NCI-H226 (cell line): ENCODE measurements around the gene PAPPA2.
"Not testable (repeated sequence)": the region's sequence is repeated elsewhere in the genome, so short reads cannot be mapped to it uniquely, and the experiment has no call there.

Source experiments
- DNase-seq: peaks from one replicate; pipeline ENCODE4 v3.0.0-alpha.2; 2015

The PAPPA2 gene

DNA sequence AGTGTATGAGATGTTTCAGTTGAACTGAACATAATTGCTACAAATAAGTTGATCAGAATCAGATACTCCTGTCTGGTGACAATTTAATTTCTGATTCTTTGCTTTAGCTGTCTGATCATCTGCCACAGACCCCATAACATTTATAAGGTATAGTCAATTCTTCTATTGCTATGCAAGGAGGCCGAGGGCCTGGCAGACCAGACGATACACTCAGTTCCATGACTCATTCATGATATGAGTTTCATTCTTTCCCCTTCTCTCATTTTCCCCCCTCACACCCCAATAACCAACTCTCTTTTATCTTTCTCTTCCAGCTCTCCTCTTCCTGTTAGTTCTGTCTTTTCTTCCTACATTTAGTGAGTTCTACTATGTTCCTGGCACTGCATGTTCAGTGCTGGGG is 236.8 kb downstream of the PAPPA2 start:
- DNase-seq = no peak

GRCh38 chr1:176701151-176701866 is 238.3 kb downstream of the PAPPA2 start:
- DNase-seq = no peak

DNA sequence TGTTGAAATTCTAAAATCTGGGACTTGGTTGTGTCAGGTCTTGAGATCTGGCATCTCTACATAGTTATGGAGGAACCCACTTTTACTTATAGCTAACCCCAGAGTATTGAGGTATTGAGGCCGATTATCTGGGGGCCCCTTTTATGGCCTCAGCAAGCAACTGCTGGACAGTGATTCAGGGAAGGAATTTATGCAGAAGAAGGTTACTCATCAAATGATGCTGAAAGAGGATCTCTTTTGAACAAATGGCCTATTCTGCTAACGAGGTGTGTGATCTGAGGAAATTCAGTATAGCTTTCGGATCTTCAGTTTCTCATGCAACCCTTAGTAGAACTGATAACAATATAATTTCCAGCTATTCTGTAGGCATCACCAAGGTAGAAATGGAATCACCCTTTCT is 239.9 kb downstream of the PAPPA2 start:
- no peak for DNase-seq

- no peak for DNase-seq
Observed at GRCh38 chr1:176705585-176705984, 242.6 kb downstream of the PAPPA2 start.

DNA sequence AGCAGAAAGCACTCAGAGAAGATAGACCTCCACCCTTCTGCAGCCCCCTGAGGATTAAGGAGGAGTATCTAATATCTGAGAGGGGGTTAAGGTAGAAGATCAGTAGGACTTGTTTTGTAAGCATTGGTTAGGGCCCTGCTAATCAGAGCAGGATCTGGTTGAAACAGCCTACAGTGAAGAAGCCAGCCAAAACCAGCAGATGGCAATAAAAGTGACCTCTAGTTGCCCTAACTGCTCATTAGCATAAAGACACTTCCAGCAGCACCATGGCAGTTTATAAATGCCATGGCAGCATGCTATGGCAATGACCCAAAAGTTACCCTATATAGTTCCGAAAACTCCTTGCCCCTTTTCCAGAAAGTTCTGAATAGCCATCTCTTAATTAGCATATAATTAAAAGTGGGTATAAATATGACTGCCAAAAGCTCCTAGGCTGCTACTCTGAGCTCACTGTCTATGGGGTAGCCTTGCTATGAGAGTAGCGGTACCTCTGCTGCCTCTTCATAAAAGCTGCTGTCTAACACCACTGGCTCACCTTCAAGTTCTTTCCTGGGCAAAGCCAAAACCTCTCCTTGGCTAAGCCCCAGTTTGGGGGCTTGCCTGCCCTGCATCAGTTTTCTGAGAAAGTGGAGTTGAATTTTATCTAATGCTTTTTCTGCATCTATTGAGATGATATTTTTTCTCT is 254.2 kb downstream of the PAPPA2 start:
- DNase-seq = no peak

DNA sequence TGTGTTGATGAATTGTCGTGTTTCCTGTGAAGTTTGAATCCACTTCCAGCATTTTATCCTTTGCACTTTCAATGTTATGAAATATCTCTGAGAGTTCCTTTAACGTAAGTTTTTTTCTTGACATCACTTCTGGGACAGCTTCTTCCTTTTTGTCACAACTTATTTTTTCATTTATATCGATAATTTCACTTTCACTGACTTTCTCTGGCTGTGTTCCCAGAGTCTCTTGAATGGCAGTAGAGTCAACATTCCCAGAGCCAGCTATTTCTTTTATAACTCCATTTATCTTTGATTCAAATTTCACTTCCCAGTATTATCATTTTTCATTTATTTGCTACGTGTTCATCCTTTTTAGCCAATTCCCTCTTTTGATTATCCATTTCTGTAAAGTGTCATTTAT is 256.5 kb downstream of the PAPPA2 start:
- no peak for DNase-seq

DNA sequence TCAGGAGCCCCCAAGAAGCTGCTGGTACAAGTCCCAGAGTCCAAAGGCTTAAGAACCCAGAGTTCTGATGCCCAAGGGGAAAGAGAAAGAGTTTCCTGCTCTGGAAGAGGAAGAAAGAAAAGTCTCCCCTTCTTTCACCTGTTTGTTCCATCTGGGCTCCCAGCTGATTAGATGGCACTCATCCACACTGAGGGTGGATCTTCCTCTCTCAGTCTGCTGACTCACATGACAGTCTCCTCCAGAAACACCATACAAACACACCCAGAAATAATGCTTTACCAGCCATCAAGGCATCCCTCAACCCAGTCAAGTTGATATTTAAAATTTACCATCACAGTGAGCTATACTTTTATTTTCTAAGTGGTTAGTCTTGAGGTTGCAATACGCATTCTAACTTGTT is 257.9 kb downstream of the PAPPA2 start:
- DNase-seq = no peak

GRCh38 chr1:176733661-176734060 is 270.7 kb downstream of the PAPPA2 start:
- no peak for DNase-seq

DNA sequence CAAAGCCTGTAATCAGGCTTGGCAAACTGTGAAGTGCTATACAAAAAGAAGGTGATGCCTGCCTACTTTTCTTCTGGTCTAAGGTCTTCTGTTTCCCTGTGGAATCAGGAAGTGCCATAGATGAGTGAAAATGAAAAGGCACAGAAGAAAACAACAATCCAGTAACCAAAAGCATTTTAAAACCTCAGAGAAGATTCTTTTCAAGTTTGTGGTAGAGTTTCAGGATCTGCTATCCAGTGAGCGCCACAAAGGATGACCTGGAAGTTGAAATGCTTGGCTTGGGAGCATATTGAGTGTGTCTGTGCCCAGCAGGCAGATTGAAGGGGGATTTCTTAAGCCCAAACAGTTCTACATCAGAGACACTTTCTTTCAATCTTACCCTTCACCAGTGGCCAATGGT is 272.2 kb downstream of the PAPPA2 start:
- DNase-seq = no peak

- no peak for DNase-seq
Observed at GRCh38 chr1:176736015-176736414, 273.0 kb downstream of the PAPPA2 start.

GRCh38 chr1:176741181-176741580 is 278.2 kb downstream of the PAPPA2 start:
- no peak for DNase-seq

DNA sequence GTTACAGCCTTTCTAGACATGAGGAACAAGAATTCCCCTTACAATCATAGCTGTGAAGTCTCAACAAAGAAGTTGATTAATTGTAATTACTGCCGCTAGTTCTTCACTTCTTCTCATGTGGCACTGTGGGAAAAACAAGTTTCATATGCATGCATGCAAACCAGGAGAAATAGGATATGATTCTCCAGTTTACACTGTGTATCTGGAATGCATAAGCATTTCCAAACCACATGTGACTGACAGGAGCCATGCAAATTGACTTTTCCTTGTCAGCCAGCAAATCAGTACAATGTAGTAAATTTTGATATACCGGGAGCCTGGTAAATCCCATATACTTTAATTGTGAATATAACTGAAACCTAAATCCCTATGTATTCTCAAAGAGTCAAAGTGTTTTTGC is 279.3 kb downstream of the PAPPA2 start:
- no peak for DNase-seq

DNA sequence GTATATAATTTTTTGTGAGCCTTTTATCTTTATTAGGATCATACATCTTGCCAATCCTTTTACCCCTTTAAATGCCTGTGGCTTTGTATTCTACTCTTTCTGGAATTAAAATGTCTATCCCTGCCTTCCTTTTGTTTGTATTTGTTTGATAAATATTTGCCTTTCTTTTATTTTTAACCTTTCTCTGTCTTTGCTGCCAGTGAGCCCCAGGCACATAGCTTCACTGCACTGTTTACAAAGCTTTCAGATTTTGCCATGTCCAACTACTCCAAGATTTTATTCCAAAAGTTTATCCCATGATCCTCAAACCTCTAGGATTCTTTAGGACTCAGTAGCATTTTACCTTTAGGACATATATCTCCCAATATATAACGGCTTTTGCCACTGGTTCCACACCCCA is 281.2 kb downstream of the PAPPA2 start:
- DNase-seq = no peak

DNA sequence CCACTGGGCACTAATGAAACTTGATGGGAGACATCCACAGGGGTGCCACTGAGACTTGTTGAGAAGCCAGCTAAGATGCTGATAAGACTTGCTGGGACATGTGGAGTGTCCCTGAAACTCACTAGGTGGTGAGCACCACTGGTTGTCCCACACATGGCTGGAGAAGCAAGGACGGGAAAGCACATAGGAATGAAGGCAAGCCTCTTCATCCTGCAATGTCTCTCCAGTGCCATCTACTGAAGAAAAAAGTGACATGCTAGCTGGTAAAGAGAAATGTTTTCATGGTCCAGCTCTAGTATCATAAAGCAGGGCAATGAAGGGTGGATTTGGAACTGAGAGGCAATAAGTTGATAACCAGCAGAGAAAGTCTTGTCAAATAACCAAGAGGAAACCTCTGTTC is 283.0 kb downstream of the PAPPA2 start:
- DNase-seq = no peak

DNA sequence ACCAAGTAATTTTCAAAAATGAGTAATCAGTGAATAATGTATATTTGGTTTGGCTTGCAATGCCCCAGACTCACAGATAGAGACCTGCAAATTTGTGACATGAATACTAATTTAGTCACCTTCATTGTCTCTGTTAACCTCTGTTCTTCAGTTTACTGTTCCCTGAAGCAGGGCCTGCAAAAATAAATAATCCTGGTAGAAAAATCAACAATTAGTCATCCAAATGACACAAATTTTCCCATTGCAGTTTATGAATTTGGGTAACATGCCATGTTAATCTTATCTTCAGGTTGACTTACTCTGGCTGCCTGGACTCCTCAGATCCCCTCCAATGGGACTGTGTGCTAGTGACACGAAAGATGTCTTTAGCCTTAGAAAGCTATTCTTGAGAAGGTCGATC is 289.5 kb downstream of the PAPPA2 start:
- no peak for DNase-seq

GRCh38 chr1:176754676-176755075 is 291.7 kb downstream of the PAPPA2 start:
- no peak for DNase-seq

- DNase-seq = not testable (repeated sequence)
Observed at GRCh38 chr1:176756817-176757216, 293.8 kb downstream of the PAPPA2 start.

DNA sequence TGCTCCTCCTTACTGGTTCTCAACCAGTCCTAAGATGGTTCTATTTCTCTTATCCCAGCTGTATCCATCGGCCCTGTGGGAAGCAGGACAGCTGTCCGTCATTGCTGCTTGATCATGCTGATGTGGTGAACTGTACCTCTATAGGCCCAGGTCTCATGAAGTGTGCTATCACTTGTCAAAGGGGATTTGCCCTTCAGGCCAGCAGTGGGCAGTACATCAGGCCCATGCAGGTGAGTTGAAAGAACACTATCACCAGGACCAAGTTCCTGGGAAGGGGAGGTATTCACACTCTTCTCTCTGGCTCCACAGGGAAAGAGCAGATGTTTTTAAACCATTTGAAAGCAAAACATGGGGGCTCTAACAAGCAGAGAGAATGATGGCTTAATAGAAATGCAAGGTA is 302.6 kb downstream of the PAPPA2 start:
- DNase-seq = no peak

GRCh38 chr1:176766779-176767178 is 303.8 kb downstream of the PAPPA2 start:
- no peak for DNase-seq

- DNase-seq = no peak
Observed at GRCh38 chr1:176767714-176768136, 304.8 kb downstream of the PAPPA2 start.

DNA sequence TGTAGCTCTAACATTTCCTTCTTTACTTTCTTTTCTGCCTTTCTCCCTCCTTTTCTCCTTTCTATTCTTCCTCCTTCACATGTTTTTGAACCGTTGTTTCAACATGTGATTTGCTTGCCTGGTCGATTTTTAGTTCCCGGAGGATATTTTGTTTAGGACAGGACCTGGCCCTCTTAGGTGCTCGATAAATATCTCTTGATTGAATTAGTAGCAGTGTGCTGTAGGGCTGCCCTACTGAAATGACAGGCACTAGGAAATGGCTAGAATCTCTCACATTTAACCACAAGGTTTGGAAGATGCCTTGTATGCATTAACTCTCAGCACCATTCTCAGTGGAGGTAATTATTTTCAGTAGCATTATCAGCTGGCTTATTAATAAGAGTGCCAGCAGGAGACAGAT is 305.6 kb downstream of the PAPPA2 start:
- DNase-seq = no peak

DNA sequence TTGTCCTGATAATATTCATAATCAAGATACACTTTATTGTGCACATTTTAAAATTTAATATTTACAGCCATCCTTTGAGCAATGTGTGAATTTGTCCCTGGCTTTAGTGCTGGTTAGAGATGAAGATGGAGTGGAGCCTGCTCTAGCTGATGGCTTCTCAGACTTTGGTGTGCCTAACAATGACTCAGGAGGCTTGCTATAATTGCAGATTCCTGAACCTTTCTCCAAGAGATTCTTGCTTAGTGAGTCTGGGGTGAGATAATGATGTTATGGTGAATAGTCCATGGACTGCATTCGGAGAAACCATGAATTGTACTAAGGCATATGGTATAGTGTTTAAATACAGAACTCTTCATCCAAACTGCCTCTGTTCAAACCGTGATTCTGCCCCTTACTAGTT is 307.1 kb downstream of the PAPPA2 start:
- no peak for DNase-seq

GRCh38 chr1:176773038-176773437 is 310.1 kb downstream of the PAPPA2 start:
- DNase-seq = no peak

DNA sequence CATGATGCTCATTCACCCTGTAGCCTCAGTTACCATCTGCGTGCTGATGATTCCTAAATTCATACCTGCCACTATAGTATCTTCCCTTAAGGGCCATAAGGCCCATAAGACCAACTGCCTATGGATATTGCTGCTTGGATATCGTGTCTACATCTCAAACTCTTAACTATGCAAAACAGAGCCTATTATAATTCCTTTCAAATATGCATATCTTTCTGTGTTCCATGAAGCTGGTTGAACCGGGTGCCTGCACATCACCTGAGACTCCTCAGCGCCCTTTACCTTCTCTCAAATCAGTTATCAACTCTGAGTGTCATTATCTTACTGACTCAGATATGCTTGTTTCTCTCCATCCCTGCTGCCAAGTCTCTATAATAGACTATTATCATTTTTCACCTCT is 311.2 kb downstream of the PAPPA2 start:
- DNase-seq = no peak

- DNase-seq = no peak
Observed at GRCh38 chr1:176775378-176775777, 312.4 kb downstream of the PAPPA2 start.
